Astrocyte (in vitro differentiated cells and primary cell): ENCODE results near the gene PIAS2. TPM values are rescaled to one million over a fixed set of nuclear protein-coding genes. Genes with fewer than 3 reads are reported as not detected.

ENCODE experiments used
- total RNA-seq: library from RNA; stranded (reverse); gene quantifications from 2 replicates; pipeline ENCODE4 v1.2.1, GENCODE V29; 2021

The PIAS2 gene
- total RNA-seq, 1 donor from 2014 or later: 29.3 TPM

Other genes with a start within 250 kb of the PIAS2 start
- 0.24 and 0.36 TPM in 2 replicates for gene ST8SIA5, start 160.5 kb downstream of the PIAS2 start, total RNA-seq
- gene KATNAL2, start 95 bp upstream of the PIAS2 start, total RNA-seq: 3.0 and 3.8 TPM in 2 replicates
- not detected in 2 replicates for gene ELOA2, start 118.1 kb upstream of the PIAS2 start, total RNA-seq
- gene HDHD2, start 233.0 kb upstream of the PIAS2 start, total RNA-seq: 23.5 and 24.2 TPM in 2 replicates